A172 (cell line): Measurements from ENCODE around the gene CASKIN1. TPM values are rescaled to one million over a fixed set of nuclear protein-coding genes. Genes with fewer than 3 reads are reported as not detected.
"Not testable (repeated sequence)": the region's sequence is repeated elsewhere in the genome, so short reads cannot be mapped to it uniquely, and the experiment has no call there.

ENCODE experiments used
- DNase-seq: peaks from one replicate; pipeline ENCODE4 v3.0.0-alpha.2; 2015; ENCODE audit warnings: low spot score
- total RNA-seq: library from RNA; depleted of rRNA; stranded (reverse); fragments of >200 nt; shearing (Covaris generic); gene quantifications from 2 replicates; pipeline ENCODE4 v1.2.3, GENCODE V29; 2014

Gene CASKIN1
- total RNA-seq, 1 experiment from 2014 or later, result 1.5 TPM

DNA sequence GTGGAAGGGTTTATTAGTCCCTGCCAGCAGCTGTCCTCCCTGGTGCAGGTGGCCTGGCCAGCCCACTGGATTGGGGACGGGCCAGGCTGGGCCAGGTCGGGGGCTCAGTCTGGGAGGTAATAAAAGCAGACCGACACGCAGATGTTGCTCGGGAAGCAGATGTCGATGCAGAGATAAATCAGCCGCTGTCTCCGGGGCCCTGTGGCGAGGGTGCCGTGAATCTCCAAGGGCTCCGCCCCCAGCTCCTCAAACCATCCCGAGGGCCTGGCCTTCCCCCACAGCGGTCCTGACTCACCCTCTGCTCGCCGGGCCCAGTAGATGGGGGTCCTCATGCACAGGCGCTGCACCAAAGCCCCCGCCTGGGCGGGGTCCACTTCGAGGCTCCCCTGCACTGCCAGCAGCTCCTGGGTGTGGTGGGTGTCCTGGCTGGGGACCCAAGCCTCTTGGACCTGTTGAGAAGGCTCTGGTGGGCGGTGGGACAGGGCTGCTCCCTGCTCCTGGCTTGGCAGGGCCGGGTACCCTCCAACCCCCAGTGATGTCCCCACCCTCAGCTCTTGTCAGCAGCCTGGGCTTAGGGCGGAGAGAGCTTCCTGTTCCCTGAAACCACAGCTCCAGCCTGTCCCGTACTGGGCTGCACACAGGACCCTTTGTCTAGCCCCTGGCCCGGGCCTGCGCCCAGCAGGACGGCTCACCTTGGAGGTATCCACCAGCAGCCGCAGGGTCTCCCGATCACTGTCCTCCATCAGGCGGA is 13.0 kb upstream of the CASKIN1 start:
- no peak for DNase-seq

- no peak for DNase-seq
Measured at GRCh38 chr16:2208772-2209171, 12.4 kb upstream of the CASKIN1 start.

DNA sequence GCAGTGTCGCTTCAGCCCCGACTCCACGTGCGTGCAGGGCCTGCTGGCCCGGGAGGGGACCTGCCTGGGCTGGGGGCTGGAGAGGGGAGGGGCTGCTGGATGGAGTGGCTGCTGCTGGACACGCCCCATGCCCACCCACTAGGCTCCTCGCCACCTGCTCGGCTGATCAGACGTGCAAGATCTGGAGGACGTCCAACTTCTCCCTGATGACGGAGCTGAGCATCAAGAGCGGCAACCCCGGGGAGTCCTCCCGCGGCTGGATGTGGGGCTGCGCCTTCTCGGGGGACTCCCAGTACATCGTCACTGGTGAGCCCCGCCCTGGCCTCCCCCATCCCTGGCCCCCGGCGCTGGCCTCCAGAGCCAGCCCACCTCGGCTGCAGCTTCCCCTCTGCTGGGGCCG is 11.9 kb upstream of the CASKIN1 start:
- DNase-seq, result no peak

DNA sequence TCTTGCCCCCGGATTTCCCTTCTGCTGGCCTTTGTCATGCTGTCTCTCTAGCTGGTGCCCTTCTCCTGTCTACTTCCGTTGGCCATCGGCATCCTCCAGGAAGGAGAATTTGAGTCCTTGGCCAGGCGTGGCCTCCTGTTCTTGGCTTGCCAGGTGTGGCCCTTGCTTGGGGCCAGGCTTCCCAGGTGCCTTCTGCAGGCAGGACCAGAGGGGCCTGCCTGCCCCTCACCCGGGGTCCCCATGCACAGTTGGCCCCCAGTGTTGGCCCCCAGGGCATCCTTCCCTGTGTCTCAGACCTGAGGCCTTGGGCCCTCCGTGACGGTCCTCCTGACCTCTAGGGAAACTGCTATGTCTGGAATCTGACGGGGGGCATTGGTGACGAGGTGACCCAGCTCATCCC is 11.5 kb upstream of the CASKIN1 start:
- DNase-seq, result no peak

DNA sequence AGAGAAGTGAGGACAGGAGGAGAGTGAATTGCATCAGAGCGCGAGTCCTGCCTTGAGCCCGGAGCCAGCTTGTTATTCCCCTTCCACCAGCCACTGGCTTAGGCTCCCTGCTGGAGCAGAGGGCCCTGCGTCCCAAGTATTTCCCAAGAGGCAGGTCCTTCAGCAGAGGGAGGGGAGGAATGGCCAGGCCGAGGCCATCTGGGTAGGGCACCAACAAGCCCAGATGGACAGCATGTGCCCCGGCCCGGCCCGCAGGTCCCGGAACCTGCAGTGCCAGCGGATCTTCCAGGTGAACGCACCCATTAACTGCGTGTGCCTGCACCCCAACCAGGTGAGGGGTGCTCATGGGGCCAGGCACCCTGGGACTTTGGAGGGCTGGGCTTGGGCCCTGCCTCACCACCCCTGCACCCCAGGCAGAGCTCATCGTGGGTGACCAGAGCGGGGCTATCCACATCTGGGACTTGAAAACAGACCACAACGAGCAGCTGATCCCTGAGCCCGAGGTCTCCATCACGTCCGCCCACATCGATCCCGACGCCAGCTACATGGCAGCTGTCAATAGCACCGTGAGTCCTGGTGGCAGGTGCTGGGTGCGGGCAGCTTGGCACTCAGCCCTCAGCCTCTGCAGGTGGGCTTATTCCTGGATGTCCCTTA is 10.5 kb upstream of the CASKIN1 start:
- DNase-seq, result no peak

GRCh38 chr16:2206420-2206779 is 10.0 kb upstream of the CASKIN1 start:
- no peak for DNase-seq

- DNase-seq, result no peak
Measured at GRCh38 chr16:2205967-2206313, 9.5 kb upstream of the CASKIN1 start.

GRCh38 chr16:2205104-2205966 is 8.9 kb upstream of the CASKIN1 start, which contains the start of gene MLST8:
TSS of gene MLST8 (plus strand) at chr16:2205454. CDS start at chr16:2206086, 632 bp downstream.
- peak; percentile 75 for DNase-seq

DNA sequence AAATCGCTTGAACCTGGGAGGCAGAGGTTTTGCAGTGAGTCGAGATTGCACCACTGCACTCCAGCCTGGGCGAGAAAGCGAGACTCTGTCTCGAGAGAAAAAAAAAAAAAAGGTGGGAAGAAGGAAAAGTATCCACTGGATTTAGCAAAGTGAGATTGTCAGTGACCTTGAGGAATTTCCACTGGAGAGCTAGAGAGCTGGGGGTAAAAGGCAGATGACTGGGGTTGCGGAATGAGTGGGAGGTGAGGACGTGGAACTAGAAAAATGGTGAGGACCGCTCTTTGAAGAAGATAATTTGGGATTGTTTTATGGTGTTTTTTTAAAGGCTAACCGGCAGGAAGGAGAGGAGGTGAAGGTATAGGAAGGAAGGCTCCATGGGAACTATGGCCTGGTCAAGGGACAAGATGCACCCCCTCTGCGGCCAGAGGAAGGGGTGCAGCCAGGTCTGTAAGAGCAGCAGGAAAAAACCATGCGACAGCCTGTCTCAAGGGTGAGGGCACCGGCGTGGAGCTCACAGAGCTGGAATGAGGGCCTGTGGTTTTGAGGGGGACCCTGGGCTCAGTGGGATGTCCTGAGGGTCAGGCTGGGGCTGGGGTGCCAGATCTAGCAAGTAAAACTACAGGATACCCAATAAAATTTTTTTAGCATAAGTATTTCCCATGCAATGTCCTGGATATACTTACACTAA is 8.2 kb upstream of the CASKIN1 start:
- DNase-seq, result no peak

DNA sequence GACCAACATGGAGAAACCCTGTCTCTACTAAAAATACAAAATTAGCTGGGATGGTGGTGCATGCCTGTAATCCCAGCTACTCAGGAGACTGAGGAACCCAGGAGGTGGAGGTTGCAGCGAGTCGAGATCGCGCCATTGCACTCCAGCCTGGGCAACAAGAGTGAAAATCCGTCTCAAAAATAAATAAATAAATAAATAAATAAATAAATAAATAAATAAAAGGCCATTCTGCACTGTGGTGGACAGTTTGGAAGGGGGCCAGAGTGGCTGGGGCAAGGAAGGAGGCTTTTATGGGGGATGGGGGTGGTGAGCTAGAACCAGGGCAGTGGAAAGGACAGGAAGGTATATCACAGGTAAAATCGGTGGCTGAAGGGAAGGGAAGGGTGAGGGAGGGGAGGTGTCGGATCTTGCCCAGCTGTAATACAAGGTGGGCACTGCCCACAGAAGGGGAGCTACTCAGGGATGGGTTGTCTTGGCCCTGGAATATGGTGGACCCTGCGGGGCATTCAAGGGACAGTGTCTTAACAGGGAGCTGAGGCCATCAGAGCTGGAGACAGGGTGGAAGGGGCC is 6.8 kb upstream of the CASKIN1 start:
- not testable (repeated sequence) for DNase-seq

DNA sequence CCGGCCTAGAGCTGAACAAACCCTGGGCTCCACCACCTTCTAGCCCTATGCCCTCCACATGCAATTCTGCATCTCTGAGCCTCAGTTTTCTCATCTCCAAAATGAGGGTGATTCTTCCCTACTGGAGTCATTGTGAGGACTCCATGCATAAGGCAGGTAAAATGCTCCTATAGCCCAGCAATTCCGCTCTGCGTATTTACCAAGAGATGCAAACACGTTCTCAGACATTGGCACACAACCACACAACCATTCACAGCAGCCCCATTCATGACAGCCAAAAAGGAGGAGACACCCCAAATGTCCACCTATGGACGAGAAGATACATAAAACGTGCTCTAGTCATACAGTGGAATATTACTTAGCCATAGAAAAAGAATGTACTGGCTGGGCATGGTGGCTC is 3.9 kb upstream of the CASKIN1 start:
- no peak for DNase-seq

GRCh38 chr16:2199621-2200139 is 3.3 kb upstream of the CASKIN1 start:
- DNase-seq, result no peak

- DNase-seq, result no peak
Measured at GRCh38 chr16:2199095-2199494, 2.7 kb upstream of the CASKIN1 start.

GRCh38 chr16:2198283-2198682 is 1.9 kb upstream of the CASKIN1 start:
- no peak for DNase-seq

- DNase-seq, result no peak
Measured at GRCh38 chr16:2197765-2198164, 1.4 kb upstream of the CASKIN1 start.

DNA sequence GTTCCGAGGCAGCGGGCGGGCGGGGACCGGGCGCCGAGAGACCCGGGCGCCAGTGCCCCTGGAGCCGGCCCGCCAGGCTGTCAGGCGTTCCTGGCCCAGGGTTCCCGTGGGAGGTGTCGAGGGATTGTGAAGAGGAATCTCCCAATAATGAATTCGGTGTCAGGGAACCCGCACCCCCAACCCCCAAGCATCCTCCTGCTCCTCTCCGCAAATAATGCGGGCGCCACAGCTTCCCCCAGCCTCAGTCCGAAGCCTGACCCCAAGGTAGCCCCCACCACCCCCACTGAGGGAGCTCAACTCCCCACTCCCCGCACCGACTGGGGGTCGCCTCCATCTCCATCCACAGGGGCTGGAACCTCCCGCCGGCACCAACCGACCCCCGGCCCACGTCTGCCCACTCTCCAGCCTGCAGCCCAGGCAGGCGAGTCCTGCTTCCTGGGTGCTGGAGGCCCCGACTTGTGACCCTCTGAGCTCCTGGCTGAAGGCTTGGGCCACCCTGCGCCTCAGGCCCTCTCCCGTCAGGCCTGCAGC is 641 bp upstream of the CASKIN1 start:
- DNase-seq, result no peak

GRCh38 chr16:2195322-2196161 is 863 bp downstream of the CASKIN1 start:
- DNase-seq, result no peak

DNA sequence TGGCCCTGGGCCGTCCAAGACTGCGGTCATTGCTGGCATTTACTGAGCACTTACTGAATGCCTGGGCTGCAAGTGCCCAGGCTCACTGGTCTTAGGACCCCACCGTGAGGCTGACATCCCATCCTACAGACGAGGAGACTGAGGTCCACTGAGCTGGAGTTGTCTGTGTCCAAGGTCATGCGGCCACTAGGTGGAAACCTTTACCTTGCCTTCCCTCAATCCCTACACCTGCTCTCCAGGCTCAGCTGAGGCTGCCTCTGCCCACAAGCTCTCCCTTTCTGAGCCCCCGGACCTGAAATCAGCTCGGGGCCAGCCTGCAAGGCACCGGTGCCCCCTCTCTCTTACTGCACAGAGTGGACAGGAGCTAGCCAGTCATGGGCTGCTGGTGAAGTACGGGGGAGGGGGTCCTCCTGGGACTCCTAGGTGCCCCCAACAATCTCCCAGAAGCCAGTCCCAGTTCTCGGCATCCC is 1.5 kb downstream of the CASKIN1 start:
- peak; percentile 66 for DNase-seq

DNA sequence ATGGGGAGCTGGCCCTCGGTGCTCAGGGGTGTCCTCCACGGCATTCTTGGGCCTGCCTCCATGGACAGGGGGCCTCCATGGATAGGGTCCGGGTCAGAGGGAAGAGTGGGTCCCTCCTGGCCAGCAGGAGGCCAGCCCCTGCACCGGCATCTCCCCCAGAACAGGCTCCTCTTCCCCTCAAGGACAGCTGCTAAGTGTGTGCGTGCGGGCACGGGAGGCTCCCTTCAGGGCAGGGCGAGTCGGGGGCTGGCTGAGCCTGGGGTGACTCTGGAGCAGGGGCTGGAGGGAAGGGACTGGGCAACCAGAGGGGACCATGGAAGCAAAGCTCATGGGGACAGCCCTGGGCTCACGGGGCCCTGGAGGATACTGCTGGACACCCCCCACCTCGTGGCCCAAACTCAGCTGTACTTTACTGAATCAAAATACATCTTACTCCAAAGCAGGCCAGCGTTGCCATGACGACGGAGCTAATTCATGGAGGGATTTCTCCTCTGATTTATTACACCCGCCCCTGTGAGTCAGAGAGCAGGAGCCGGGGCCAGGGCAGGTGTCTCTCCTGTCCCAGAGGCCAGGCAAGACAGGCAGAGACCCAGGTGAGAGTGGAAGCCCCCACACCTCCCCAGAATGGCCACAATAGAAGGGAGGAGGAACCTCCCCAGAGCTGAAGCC is 2.1 kb downstream of the CASKIN1 start:
- peak; percentile 83 for DNase-seq

- DNase-seq, result no peak
Measured at GRCh38 chr16:2191446-2191706, 5.0 kb downstream of the CASKIN1 start.
